Measurements from ENCODE around the gene KRT20. TPM values are rescaled to one million over a fixed set of nuclear protein-coding genes. Genes with fewer than 3 reads are reported as not detected.
"Not testable (repeated sequence)": the region's sequence is repeated elsewhere in the genome, so short reads cannot be mapped to it uniquely, and the experiment has no call there.

KRT20 gene
- total RNA-seq, 2 experiments from 2014 or later, result not detected

DNA sequence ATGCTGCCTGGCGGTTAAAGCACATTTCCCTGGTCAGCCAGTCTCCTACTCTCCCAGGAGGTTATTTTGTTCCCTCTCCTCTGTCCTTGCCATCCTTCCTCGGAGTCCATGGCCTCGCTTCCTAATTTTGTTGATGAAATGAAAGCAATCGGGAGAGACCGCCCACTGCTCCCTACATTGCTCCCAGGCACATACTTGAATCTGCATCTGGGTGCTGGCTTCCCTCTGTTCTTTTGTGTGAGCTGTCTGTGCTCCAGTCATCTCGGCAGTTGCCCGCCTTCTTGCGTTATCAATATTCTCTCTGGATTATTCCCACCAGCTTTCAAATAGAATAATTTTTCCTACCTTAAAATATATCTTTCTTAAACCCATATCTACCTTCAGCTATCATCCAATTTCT is 41.3 kb upstream of the KRT20 start:
- intact Hi-C loops (cut with micrococcal nuclease; ENCODE audit: unreplicated experiment), result no loop called here
- no TSS peak for BruUV-seq (replicated peaks)
- CTCF ChIA-PET (ENCODE audit: unreplicated experiment), result no interaction called here

DNA sequence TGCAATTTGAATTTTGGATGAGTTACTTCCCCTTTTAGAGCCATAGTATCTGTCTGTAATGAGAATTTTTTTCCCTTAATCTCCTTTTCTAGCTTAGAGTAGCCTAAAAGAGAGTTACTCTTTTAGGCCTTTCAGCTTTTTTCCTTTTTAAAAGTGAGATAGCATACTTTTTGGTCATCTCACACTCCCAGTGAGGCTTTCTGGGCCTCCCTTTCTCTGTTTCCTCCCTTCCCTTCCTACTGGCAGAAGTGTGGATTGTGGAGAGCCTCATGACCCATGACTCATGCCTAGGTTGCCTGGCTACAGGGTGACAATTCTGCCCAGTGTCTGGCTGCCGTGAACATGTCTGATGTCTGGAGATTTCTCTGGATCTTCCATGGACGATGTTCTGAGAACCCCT is 37.2 kb upstream of the KRT20 start:
- Histone ChIP-seq H3K79me2 (ENCODE audit: insufficient read depth, low read depth, low read length) (no peaks in the 10 kb centered on the region), H3K9me2 (ENCODE audit: insufficient read depth, low read length) (no peaks in the 10 kb centered on the region), H4K20me1 (ENCODE audit: insufficient read depth, low read length) (no peaks in the 10 kb centered on the region), H3K9me3 (ENCODE audit: low read length) (no peaks in the 10 kb centered on the region), H3K4me3 (ENCODE audit: low read depth, low read length, poor library complexity, severe bottlenecking) (no peak overlapping the region), H3K4me1 (ENCODE audit: insufficient read depth, low read length, poor library complexity, severe bottlenecking) (no peaks in the 10 kb centered on the region), H3K4me2 (ENCODE audit: low read length) (no peak overlapping the region), H2AFZ (ENCODE audit: low read length) (no peak overlapping the region), H3K27ac (ENCODE audit: low read depth, low read length, poor library complexity, severe bottlenecking) (no peak overlapping the region), H3K36me3 (ENCODE audit: insufficient read depth, low read length) (no peaks in the 10 kb centered on the region)
- no TSS peak for BruUV-seq (replicated peaks)
- intact Hi-C loops (cut with micrococcal nuclease; ENCODE audit: unreplicated experiment), result no loop called here
- DNase-seq (ENCODE audit: low spot score), result no peak
- ChIA-PET POLR2A (interaction anchor here (0.7 kb wide), 1 partner anchor 469 kb away, joined by 6 read pairs; no protein-coding TSS in a partner anchor), CTCF (ENCODE audit: unreplicated experiment) (no interaction called here)
- no peak for TF ChIP-seq EZH2phosphoT487 (IDR thresholded peaks at IDR 0.05; ENCODE audit: borderline replicate concordance, low read depth, low read length)
- TF ChIP-seq, protein P1, sequence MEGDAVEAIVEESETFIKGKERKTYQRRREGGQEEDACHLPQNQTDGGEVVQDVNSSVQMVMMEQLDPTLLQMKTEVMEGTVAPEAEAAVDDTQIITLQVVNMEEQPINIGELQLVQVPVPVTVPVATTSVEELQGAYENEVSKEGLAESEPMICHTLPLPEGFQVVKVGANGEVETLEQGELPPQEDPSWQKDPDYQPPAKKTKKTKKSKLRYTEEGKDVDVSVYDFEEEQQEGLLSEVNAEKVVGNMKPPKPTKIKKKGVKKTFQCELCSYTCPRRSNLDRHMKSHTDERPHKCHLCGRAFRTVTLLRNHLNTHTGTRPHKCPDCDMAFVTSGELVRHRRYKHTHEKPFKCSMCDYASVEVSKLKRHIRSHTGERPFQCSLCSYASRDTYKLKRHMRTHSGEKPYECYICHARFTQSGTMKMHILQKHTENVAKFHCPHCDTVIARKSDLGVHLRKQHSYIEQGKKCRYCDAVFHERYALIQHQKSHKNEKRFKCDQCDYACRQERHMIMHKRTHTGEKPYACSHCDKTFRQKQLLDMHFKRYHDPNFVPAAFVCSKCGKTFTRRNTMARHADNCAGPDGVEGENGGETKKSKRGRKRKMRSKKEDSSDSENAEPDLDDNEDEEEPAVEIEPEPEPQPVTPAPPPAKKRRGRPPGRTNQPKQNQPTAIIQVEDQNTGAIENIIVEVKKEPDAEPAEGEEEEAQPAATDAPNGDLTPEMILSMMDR (conservative IDR thresholded peaks at IDR 0.05; ENCODE audit: low read length), result no peak

More for the DNA sequence above, 41.3 kb upstream of the KRT20 start:
- no peaks in the 10 kb centered on the region for H3K79me2 ChIP-seq (ENCODE audit: insufficient read depth, low read depth, low read length)
- no peak overlapping the region for H3K4me3 ChIP-seq (ENCODE audit: low read depth, low read length, poor library complexity, severe bottlenecking)
- H4K20me1 ChIP-seq (ENCODE audit: insufficient read depth, low read length), result no peaks in the 10 kb centered on the region
- no peak overlapping the region for H3K27ac ChIP-seq (ENCODE audit: low read depth, low read length, poor library complexity, severe bottlenecking)
- H3K36me3 ChIP-seq (ENCODE audit: insufficient read depth, low read length), result no peaks in the 10 kb centered on the region
- no peak overlapping the region for H2AFZ ChIP-seq (ENCODE audit: low read length)
- no peak for DNase-seq (ENCODE audit: low spot score)
- H3K4me2 ChIP-seq (ENCODE audit: low read length), result no peak overlapping the region
- H3K4me1 ChIP-seq (ENCODE audit: insufficient read depth, low read length, poor library complexity, severe bottlenecking), result no peaks in the 10 kb centered on the region
- no peaks in the 10 kb centered on the region for H3K9me3 ChIP-seq (ENCODE audit: low read length)
- TF ChIP-seq, protein P1 (conservative IDR thresholded peaks at IDR 0.05; ENCODE audit: low read length), result no peak
- TF ChIP-seq EZH2phosphoT487 (IDR thresholded peaks at IDR 0.05; ENCODE audit: borderline replicate concordance, low read depth, low read length), result no peak
- H3K9me2 ChIP-seq (ENCODE audit: insufficient read depth, low read length), result no peaks in the 10 kb centered on the region
- POLR2A ChIA-PET, result interaction anchor here (0.7 kb wide), 1 partner anchor 19 kb away, joined by 3 read pairs; no protein-coding TSS in a partner anchor

DNA sequence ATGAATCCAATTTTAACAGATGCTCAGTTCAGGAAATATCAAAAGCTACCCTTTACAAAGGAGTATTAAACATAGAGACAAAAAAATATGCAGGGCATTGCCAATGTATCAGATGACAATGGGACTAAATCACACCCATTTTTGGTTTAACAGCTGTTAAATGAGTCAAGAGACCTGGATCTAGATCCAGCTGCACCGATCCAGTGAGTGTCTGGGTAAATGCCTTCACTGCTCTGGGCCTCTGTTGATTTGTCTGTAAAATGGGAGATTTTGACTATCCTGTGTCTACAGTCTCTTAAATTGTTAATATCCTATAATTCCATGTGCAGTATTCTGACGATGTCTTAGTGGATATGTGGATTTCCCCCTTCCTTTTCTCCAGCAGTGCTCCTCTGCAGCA is 36.0 kb upstream of the KRT20 start:
- POLR2A ChIA-PET, result interaction anchor here (0.6 kb wide), 1 partner anchor 33 kb away, joined by 3 read pairs; no protein-coding TSS in a partner anchor
- Histone ChIP-seq H2AFZ (ENCODE audit: low read length) (no peak overlapping the region), H3K9me2 (ENCODE audit: insufficient read depth, low read length) (no peaks in the 10 kb centered on the region), H3K9me3 (ENCODE audit: low read length) (no peaks in the 10 kb centered on the region), H3K79me2 (ENCODE audit: insufficient read depth, low read depth, low read length) (no peaks in the 10 kb centered on the region), H3K36me3 (ENCODE audit: insufficient read depth, low read length) (no peaks in the 10 kb centered on the region), H3K4me1 (ENCODE audit: insufficient read depth, low read length, poor library complexity, severe bottlenecking) (no peaks in the 10 kb centered on the region), H3K4me2 (ENCODE audit: low read length) (no peak overlapping the region), H3K4me3 (ENCODE audit: low read depth, low read length, poor library complexity, severe bottlenecking) (no peak overlapping the region), H4K20me1 (ENCODE audit: insufficient read depth, low read length) (no peaks in the 10 kb centered on the region), H3K27ac (ENCODE audit: low read depth, low read length, poor library complexity, severe bottlenecking) (no peak overlapping the region)
- no peak for TF ChIP-seq EZH2phosphoT487 (IDR thresholded peaks at IDR 0.05; ENCODE audit: borderline replicate concordance, low read depth, low read length)
- TF ChIP-seq, protein P1 (conservative IDR thresholded peaks at IDR 0.05; ENCODE audit: low read length), result no peak
- intact Hi-C loops (cut with micrococcal nuclease; ENCODE audit: unreplicated experiment), result no loop called here
- CTCF ChIA-PET (ENCODE audit: unreplicated experiment), result no interaction called here
- DNase-seq (ENCODE audit: low spot score), result no peak
- no TSS peak for BruUV-seq (replicated peaks)

DNA sequence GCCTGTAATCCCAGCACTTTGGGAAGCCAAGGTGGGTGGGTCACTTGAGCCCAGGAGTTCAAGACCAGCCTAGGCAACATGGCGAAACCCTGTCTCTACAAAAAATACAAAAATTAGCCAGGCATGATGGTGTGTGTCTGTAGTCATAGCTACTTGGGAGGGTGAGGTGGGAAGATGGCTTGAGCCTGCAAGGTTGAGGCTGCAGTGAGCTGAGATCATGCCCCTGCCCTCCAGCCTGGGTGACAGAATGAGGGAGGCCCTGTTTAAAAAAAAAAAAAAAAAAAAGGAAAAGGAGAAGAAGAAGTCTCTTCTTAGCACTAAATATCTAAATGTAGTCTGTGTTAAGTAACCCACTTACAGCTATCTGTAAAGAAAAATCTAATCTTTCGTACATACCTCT is 32.1 kb upstream of the KRT20 start:
- H3K27ac ChIP-seq (ENCODE audit: low read depth, low read length, poor library complexity, severe bottlenecking); H3K4me3 ChIP-seq (ENCODE audit: low read depth, low read length, poor library complexity, severe bottlenecking); POLR2A ChIA-PET; DNase-seq (ENCODE audit: low spot score); H4K20me1 ChIP-seq (ENCODE audit: insufficient read depth, low read length); intact Hi-C loops (cut with micrococcal nuclease; ENCODE audit: unreplicated experiment); H3K79me2 ChIP-seq (ENCODE audit: insufficient read depth, low read depth, low read length); H3K4me1 ChIP-seq (ENCODE audit: insufficient read depth, low read length, poor library complexity, severe bottlenecking); H3K4me2 ChIP-seq (ENCODE audit: low read length); CTCF ChIA-PET (ENCODE audit: unreplicated experiment); H2AFZ ChIP-seq (ENCODE audit: low read length); H3K36me3 ChIP-seq (ENCODE audit: insufficient read depth, low read length); BruUV-seq (replicated peaks); H3K9me3 ChIP-seq (ENCODE audit: low read length); H3K9me2 ChIP-seq (ENCODE audit: insufficient read depth, low read length): not testable (repeated sequence)
